NCI-H2227 (cell line): ENCODE results near the gene NRG3.
A peak's percentile ranks its signal among the peaks of the same experiment; 100 is the strongest.

Experiments
- DNase-seq: peaks from one replicate; lab custom pipeline; 2025; ENCODE audit not compliant: unreplicated experiment; lab: John Stamatoyannopoulos, UW

Gene NRG3

DNA sequence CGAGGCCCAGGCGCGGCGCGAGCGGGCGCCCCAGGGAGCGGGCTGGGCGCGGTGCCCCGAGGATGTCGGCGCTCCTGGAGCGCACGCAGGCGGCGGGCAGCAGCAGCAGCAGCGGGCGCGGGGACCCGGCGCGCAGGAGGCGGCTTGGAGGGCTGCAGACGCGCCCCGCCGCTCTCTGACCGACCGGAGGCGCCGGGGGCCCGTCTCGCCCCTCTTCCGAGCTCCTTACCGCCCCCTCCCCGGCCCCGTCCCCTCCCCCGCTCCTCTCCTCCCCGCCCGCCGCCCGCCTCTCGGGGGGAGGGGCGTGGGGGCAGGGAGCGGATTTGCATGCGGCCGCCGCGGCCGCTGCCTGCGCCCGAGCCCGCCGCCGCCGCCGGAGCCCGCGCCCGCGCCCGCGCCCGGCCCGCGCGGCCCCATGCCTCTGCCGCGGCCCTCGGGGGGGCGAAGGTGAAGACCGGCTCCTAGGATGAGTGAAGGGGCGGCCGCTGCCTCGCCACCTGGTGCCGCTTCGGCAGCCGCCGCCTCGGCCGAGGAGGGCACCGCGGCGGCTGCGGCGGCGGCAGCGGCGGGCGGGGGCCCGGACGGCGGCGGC lies at the start of gene NRG3:
Gene NRG3, plus strand, starts transcription at position 320 of the 592 bp plus-strand sequence.
- DNase-seq = peak; percentile 25

DNA sequence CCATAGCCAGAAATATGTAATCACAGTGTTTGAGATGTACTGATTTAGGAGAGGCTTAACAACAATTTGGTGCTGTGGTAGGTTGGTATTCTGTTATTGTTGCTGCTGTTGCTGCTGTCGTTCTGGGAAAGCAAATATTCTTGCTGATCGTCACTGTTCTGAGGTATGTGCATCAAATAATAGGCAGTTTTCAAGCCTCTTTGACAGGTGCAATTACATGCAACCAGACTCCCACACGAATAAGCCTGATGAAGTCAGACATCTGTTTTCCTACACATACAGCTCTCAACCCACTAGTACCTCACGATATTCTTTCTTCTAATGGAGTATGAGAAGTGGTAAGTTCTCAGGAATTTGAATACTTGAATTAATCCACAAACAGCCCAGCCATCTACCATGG lies 46.7 kb upstream of the NRG3 start:
- no peak for DNase-seq

DNA sequence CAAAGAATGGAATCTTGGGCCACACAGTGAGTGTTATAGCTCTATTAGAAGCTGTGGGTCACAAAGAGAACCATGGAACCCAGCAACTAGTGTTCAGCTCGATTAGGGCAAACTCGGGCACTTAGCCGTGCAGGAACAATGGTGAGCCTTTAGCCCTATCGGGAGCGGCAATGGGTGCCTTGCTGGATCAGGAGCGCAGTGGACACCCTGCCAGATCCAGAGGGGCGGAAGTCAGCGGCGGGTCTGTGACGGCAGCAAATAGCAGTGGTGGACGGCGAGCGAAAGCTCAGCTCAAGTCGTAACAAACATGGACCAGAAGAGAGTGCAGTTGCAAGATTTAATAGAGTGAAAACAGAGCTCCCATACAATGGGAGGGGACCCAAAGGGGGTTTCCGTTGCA lies 43.9 kb upstream of the NRG3 start:
- no peak for DNase-seq

DNA sequence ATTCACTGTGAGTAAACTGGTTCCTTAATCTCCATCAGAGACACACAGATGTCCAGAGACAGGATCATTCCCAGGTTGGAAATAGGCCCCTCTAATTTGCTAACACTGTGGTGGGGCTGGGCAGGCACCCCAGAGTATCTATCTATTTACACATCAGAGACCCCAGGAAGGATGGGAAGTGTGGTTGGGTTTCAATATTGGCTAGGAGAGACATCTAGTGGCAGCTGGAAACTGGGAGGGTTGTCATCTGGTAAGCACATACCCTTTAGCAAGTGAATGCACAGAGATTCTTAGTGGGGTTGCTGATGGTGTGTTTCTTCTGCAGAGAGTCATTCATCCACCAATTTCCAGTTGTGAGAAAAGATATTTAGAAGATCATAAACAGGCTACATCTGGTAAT lies 36.0 kb upstream of the NRG3 start:
- DNase-seq = no peak

DNA sequence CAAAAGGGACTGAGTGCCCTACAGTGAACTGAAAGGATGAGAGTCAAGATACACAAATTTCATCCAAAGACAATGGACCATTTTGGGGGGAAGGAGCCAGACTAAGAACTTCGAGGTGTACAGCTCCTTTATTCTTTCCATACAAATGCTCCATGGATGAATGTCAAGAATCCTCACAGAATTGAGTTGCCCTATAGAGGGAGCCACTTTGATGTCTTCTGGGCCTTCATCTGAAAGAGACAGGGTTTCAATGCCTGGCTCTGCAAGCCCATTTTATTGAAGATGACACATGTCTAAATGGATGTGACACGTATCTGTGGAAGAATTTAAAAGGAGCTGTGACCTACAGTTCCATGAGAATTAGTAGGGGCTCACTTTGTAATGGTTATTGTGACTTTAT lies 32.0 kb upstream of the NRG3 start:
- no peak for DNase-seq

DNA sequence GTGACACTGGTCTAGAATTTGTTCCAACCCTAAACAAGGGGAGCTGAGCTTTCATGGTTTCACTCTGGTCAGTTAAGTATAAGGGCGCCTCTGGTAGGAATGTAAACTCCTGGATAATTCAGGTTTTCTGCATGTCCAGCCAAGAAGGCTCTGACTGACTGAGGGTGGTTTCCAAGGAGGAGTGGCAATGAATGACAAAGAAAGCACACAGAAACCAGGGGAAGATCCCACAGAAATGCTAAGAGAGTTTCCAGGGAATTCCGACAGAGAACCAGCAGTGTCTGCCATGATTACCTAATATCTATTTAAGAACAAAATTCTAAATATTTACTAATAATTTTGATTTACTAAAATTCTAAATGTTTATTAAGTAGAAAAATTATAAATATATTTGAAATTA lies 27.3 kb upstream of the NRG3 start:
- DNase-seq = no peak

DNA sequence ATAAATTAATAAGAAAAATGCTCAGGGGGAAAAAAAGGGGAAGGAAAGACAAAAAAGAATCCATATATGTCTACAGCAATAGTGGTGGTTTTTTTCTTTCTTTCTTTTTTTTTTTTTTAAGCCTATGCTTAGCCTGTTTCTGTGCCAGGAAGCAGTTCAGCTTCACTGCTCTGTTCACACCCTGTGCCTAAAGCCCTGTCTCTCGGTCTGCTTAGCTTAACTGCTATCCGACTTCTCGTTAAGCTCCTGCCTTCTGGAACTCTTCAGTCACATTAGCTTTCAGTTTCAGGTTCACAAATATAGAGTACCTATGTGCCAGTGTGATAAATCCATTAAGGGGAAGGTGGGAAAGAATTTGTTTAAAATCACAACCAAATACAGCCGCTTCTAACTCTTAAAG lies 26.5 kb upstream of the NRG3 start:
- no peak for DNase-seq

DNA sequence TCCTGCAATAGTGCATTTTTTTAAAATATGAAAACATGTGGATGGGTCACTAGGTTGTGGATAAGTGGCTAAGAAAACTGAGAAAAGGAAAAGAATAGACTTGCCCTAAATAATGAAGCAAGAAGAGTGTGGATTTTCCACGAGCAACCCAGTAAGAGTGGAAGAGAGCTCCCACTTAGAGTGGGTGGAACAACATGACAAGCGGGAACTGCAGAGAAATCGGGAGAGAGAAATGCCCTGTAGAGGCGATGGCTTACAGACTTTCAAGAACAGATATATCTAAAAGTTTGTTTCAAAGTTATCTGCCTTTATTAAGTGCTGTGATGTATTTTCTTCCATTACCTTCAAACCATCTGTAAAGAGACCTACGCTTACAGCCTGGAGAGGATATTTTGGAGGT lies 26.1 kb upstream of the NRG3 start:
- DNase-seq = no peak

DNA sequence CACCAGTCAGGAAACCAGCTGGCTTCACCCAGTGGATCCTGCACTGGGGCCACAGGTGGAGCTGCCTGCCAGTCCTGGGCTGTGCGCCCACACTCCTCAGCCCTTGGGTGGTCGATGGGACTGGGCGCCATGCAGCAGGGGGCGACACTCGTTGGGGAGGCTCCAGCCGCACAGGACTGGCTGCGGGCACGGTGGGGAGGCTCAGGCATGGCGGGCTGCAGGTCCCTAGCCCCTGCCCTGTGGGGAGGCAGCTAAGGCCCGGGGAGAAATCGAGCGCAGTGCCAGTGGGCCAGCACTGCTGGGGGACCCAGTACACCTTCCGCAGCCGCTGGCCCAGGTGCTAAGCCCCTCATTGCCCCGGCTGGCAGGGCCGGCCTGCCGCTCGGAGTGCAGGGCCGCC lies 12.4 kb upstream of the NRG3 start:
- DNase-seq = no peak

DNA sequence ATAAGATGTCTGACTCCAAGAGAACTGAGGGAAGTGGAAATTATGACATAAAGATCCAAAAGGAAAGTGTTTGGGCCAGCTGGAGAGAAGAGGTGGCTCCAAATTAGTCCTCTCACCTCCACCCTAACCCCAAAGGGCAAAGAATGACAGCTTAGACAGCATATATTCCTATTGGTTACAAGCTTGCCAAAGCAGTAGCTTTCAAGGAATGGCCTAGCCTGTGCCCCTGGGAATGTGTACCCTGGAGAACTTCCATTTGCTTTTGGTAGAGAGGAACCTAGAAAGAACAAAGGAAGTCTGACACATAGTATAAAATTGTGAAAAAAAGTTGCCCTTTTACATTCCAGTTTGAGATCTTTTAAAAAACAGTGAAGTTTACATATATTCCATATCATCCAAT lies 11.2 kb upstream of the NRG3 start:
- no peak for DNase-seq

DNA sequence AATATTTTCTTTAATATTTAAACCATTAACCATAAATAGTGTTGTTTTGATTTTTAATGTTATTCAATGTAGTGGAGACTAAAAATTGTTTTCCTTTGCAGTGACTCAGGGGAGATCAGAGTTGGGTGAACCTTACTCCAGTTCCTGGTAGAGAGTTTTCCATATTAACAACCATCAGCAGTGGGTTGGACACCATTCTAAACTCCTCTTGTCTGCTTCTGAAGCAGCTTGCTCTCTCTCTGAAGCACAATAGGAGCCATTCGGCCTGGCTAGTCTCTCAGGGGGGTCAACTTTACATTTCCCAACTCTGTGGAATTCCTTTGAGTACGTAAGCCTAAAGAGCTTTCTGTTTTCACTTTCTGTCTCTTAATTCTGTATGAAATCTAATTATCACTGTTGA lies 9.4 kb upstream of the NRG3 start:
- no peak for DNase-seq

DNA sequence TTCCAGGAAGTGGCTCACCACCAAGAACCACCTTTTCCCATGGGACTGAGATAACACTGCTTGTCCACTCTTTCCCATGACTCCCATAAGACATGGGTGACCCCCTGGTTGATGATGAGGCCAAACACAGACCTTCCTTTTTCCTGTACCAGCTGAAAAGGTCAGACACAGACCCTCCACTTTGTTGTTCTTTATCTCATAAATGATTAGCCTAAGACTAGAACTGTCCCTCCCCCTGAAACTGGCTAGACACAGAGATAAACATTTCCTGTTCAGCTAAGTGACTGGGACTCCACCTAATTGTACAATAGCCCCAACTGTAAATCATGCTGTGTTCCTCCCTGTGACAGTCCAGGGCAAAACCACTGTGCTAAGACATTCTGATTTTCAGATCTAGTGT lies 8.2 kb upstream of the NRG3 start:
- DNase-seq = no peak

DNA sequence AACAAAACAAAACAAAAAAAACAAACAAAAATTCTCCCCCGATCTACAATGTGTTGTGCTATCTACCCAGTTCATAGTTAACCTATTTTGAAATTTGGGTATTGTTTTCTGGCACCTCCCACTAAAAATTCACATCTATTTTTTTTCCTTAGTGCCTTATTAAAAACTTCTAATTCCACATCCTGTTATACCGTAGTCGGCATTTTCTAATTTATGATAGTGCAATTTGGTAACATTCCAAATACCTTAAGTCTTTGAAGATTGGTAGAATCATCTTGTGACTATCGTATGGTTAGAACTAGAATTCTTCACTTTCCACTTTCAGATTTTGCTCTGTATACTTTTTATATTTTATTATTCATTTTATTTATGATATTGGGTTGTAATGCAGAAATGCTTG lies 4.5 kb upstream of the NRG3 start:
- DNase-seq = no peak

DNA sequence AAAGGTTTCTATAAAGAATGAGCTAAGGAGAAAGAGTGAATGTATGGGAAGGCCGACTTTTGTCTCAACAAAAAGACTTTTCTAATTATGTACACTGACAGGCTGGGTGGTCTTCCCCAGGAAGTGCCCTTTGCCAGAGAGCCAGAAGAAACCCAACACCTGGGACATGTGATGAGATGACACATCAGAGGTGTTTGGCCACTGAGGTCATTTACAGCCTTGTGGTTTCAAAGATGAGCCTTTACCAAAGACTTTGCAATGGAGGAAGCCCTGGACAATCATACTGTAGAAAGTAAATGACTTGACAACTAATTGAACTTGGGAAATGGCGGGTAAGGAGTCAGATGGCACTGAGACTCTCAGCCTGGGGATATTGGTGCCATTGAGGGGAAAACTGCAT lies 3.4 kb upstream of the NRG3 start:
- DNase-seq = no peak

DNA sequence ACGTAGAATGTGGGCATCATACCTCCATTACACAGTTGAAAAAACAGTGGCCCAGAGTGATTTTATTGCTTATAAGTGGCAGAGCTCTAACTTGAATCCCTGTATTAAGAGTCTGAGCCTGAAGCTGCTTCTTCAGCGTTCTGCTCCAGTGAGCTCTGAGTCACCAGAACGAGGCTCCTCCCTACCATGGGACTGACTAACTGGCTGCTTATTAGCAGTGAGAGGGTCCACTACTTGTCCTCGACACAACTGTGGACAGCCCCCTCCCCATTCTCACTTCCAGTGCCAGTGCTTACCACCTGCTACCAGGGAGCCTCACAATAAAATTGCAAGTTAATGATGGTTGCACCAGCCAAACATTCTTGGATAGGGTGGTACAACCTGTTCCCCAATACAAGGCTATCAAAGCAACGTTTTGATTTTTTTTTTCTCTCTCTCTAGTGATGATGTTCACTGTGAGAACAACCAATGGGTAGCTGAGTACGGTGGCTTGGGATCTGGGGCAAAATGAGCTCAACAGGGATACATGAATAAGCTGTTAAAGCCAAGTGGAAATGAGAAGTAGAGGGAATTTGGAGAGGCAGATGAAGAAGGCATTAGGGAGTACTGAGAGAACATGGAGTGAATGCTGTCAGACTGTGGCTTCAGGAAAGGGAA lies 2.7 kb upstream of the NRG3 start:
- no peak for DNase-seq

DNA sequence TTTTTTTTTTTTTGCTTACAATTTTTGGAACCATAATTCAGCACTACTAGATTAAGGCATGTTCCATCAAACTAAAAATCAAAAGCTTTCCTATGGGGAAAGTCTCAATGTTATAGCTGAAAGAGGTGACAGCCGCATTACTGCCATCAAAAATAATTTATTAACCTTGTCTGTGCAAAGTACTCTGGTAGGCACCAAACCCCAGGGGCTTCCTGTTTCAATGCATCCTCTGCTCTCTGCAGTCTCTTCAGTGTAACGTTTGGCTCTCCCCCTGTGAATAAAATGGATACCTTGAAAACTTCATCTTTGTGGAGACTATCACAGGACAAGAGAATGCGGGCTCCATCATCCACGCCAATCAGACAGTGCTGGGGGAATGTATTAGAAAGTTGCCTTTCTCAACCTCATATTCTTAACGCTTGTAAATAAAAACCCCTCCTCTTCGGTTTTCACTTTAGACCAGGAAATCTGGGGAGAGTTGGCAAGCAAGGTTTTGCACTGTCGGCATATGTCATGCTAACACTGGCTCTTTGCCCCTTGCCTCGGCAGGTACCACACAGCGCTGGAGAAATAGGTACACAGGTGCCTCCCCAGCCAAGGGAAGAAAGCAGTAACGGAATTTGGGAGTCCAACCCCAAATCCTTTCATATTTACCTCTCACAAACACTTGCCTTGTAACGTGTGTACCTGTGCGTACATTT lies 1.6 kb upstream of the NRG3 start:
- no peak for DNase-seq

DNA sequence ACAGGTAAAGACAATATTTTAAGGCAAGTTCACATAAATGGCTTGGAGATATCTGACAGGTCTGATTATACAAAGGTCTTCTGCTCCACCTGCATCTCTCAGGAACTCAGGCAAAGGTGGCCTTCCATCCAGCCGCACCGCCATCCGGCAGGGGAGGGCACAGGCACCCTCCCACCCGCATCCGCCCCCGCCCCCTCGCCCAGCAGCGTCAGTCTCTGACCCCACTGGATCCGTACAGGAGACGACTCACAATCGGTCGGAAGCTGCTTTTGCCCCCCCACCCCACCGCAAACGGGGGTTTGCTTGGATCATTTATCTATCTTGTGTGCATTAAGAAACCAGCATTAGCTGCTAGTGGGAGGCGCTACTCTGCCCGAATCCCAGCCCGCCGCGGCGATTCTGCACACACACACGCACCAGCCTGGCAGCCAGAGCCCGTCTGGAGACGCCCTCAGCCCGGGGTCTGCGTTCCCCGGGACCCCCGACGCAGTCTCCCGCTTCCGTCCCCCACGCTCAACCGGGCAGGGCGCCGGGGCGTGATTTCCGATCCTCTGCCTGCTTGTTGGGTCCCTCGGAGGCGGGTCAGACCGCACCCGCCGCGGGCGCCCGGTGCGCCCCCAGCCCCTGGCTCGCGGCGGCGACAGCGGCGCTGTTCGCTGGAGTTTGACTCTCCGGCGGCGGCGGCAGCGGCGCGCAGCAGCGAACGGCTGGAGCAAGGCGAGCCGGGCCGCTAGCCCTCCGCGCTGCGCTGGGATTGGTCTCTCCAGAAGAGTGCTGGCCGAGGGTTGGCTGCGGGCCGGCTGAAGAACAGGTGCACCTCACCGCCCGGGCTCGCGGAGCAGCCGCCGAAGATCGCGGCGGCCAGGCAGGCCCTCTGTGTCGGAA lies 820 bp upstream of the NRG3 start:
- DNase-seq = peak; percentile 62

DNA sequence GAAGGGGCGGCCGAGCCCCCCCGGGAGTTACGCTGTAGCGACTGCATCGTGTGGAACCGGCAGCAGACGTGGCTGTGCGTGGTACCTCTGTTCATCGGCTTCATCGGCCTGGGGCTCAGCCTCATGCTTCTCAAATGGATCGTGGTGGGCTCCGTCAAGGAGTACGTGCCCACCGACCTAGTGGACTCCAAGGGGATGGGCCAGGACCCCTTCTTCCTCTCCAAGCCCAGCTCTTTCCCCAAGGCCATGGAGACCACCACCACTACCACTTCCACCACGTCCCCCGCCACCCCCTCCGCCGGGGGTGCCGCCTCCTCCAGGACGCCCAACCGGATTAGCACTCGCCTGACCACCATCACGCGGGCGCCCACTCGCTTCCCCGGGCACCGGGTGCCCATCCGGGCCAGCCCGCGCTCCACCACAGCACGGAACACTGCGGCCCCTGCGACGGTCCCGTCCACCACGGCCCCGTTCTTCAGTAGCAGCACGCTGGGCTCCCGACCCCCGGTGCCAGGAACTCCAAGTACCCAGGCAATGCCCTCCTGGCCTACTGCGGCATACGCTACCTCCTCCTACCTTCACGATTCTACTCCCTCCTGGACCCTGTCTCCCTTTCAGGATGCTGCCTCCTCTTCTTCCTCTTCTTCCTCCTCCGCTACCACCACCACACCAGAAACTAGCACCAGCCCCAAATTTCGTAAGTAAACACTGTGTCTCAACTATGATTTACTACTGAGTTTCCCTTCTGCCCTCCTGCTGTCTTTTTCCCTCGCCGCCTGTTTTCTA lies 666 bp downstream of the NRG3 start:
- DNase-seq = no peak

DNA sequence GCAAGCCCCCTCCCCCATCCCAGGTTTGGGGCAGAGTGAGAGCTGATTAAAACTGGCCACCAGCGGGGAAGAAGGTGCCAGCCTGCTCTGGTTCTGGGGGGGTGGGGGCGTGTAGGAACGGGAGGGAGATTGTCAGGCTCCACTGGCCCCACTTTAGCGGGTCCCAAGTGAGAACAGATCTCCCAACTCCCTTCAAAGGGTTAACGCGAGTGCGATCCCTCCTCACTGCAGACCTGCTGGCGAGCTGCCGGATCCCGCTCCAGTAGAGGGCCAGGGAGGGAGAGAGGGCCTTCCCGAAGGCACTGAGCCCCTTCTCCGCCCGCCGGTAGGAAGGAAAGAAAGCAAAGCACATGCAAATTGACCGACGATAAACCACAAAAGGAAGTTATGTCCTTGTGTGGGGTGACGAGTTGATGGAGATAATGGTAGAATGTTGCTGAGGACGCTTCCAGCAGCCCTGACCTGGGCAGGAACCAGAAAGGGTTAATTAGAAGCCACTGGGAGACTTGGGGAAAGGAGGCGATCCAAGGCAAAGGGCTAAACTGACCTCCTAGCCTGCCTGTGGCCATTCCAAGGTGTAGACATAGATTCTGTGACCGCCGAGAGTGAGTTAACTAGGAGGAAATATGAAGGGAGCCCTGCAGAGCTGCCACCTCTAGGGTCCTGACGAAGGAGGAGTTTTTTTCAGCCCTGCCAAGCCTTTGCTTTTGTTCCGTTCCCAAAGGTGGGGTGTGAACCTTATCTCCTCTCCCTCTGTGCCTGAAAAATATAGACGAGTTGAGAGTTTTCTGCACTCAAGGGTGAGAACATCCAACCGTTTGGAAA lies 1.5 kb downstream of the NRG3 start:
- DNase-seq = no peak

DNA sequence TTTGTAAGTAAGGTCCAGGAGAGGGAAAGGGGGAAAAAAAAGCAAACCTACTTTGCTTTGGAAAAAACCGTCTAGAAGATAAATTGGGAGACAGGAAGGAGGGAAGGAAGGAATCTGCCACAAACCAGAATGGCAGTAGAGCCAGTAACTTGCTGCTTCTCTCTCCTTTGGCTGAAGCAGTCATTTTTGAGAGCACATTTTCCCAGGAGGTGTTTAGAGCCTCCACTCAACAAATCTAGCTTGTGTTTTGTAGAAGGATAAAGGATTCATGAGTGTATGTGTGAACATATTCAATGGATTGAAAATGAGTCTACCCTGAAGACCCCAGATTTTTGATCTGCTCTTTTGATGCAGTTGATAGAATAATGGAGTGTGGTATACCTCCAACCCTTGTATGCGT lies 2.6 kb downstream of the NRG3 start:
- no peak for DNase-seq
